HG02885 (cell line): Measurements from ENCODE around the gene PLA2G7.
A peak's percentile ranks its signal among the peaks of the same experiment; 100 is the strongest.
"Not testable (repeated sequence)": the region's sequence is repeated elsewhere in the genome, so short reads cannot be mapped to it uniquely, and the experiment has no call there.

Experiments used
- ATAC-seq: cut with Tn5 transposase; IDR thresholded peaks from one replicate; pipeline ENCODE4 v1.9.1; 2021; ENCODE audit warnings: mild to moderate bottlenecking; ENCODE audit not compliant: unreplicated experiment, poor library complexity

Gene PLA2G7

GRCh38 chr6:46734867-46735719 lies at the start of gene PLA2G7:
TSS of gene PLA2G7 (minus strand) at chr6:46735375. CDS start at chr6:46722891, 12,484 bp downstream.
- no peak for ATAC-seq

GRCh38 chr6:46784535-46784934 lies 49.4 kb upstream of the PLA2G7 start:
- no peak for ATAC-seq

GRCh38 chr6:46781478-46782378 lies 46.6 kb upstream of the PLA2G7 start:
- no peak for ATAC-seq

- no peak for ATAC-seq
Measured at GRCh38 chr6:46777476-46778346, 42.5 kb upstream of the PLA2G7 start.

GRCh38 chr6:46776070-46776712 lies 41.0 kb upstream of the PLA2G7 start:
- no peak for ATAC-seq

GRCh38 chr6:46774736-46775135 lies 39.6 kb upstream of the PLA2G7 start:
- not testable (repeated sequence) for ATAC-seq

- peak; percentile 40 for ATAC-seq
Measured at GRCh38 chr6:46773201-46773855, 38.2 kb upstream of the PLA2G7 start.

GRCh38 chr6:46772762-46773161 lies 37.6 kb upstream of the PLA2G7 start:
- peak; percentile 81 for ATAC-seq

- ATAC-seq: no peak
Measured at GRCh38 chr6:46772016-46772415, 36.8 kb upstream of the PLA2G7 start.

- ATAC-seq: no peak
Measured at GRCh38 chr6:46764961-46765360, 29.8 kb upstream of the PLA2G7 start.

GRCh38 chr6:46764280-46764679 lies 29.1 kb upstream of the PLA2G7 start:
- ATAC-seq: not testable (repeated sequence)

GRCh38 chr6:46763466-46763865 lies 28.3 kb upstream of the PLA2G7 start:
- ATAC-seq: no peak

- ATAC-seq: no peak
Measured at GRCh38 chr6:46760925-46761324, 25.8 kb upstream of the PLA2G7 start.

GRCh38 chr6:46758960-46759753 lies 24.0 kb upstream of the PLA2G7 start:
- no peak for ATAC-seq

- no peak for ATAC-seq
Measured at GRCh38 chr6:46757214-46757596, 22.0 kb upstream of the PLA2G7 start.

GRCh38 chr6:46756469-46757213 lies 21.5 kb upstream of the PLA2G7 start:
- ATAC-seq: no peak

- ATAC-seq: no peak
Measured at GRCh38 chr6:46755865-46756264, 20.7 kb upstream of the PLA2G7 start.

GRCh38 chr6:46751658-46752057 lies 16.5 kb upstream of the PLA2G7 start:
- ATAC-seq: no peak
